Right lobe of liver (tissue), 6 donors: ENCODE results near the gene USP33. TPM values are rescaled to one million over a fixed set of nuclear protein-coding genes. Genes with fewer than 3 reads are reported as not detected.

Experiments used
- ATAC-seq, 4 donors: fragments of 200-7000 bp; cut with Tn5 transposase; one replicate each; pipeline ENCODE4 v1.9.1; 2020; ENCODE audit warnings: mild to moderate bottlenecking in 4 of 4, moderate library complexity in 4 of 4
- DNase-seq, 3 donors: peaks; one replicate each; pipeline ENCODE4 v3.0.0-alpha.2; 2020
- H3K27ac ChIP-seq, 3 donors: fragments of 200-600 bp; one replicate each; pipeline ENCODE4 v1.8.0; 2022
- H3K27me3 ChIP-seq, 2 donors: fragments of 200-600 bp; one replicate each; pipeline ENCODE4 v1.8.0; 2022
- H3K36me3 ChIP-seq, 4 donors: fragments of 200-600 bp; sonication (generic) in 1 of 4; one replicate each; pipeline versions ENCODE4 v1.5.1 to v1.8.0; 2017 to 2022; ENCODE audit warnings: control low read depth in 1 of 4
- H3K4me1 ChIP-seq, 4 donors: fragments of 200-600 bp; sonication (generic) in 1 of 4; one replicate each; pipeline versions ENCODE4 v1.5.1 to v1.8.0; 2017 to 2022; ENCODE audit warnings: control low read depth in 1 of 4
- H3K4me3 ChIP-seq, 3 donors: fragments of 200-600 bp; one replicate each; pipeline ENCODE4 v1.8.0; 2022
- H3K9me3 ChIP-seq, 4 donors: fragments of 200-600 bp; sonication (generic) in 1 of 4; one replicate each; pipeline versions ENCODE4 v1.5.1 to v1.8.0; 2017 to 2022; ENCODE audit warnings: control low read depth in 1 of 4
- POLR2A ChIP-seq: fragments of 450-650 bp; IDR thresholded peaks from one replicate; pipeline ENCODE4 v1.6.1; 2017; ENCODE audit warnings: antibody characterized with exemption, mild to moderate bottlenecking
- WGBS: methylation state at CpG from one replicate; pipeline ENCODE4 v1.1.6; 2018; ENCODE audit warnings: low coverage, low lambda C conversion rate; ENCODE audit not compliant: insufficient coverage; ENCODE audit errors: missing lambda C conversion rate; 5-methylcytosine and 5-hydroxymethylcytosine counted together
- intact Hi-C, 2 donors: fragments of 100-400 bp; cut with DNase I; formaldehyde crosslinking; loops; one replicate each; pipeline versions ENCODE4 v1.11.2 to v1.14.1; 2022
- long read RNA-seq: library from polyadenylated mRNA; unstranded; transcript quantifications from one replicate; pipeline ENCODE4 v2.0.0, GENCODE V29; 2019
- total RNA-seq, 6 experiments: library from RNA; depleted of rRNA in 2 of 6; stranded (reverse); fragments of >200 nt in 2 of 6; fragmentation: NEBNext Ultra II Directional in 3 of 6; extraction: Animal tissue kit (Norgen Biotek cat#: 25700) in 3 of 6; gene quantifications; one replicate each; pipeline versions ENCODE4 v1.1.0 to v1.2.4, GENCODE V29; 2016 to 2023
- TF ChIP-seq, protein P1 (sequence below), 4 donors: fragments of 200-600 bp in 3 of 4; fragments of 450-650 bp in 1 of 4; IDR thresholded peaks; one replicate each; pipeline versions ENCODE4 v1.5.1 to v1.8.0; 2016 to 2022; ENCODE audit warnings: antibody characterized with exemption in 4 of 4, mild to moderate bottlenecking in 2 of 4
- donor health status: DM: no; HTN: yes; CAD: no.
- donor health status: DM: no; HTN: no; CAD: no.
- donor health status: DM: no; HTN: no; CAD: no.
- donor health status: DM: no; HTN: yes; CAD: no.
- donor health status: DM: no; HTN: yes; CAD: no.

The USP33 gene
- total RNA-seq, result 10 to 100 TPM; 16.5 to 31.0 (median 21.4) TPM
- long read RNA-seq, partial matches to known transcripts, result 0 of 1 reads
- long read RNA-seq, other reads (novel, unspliced or antisense), result 1 of 1 reads

DNA sequence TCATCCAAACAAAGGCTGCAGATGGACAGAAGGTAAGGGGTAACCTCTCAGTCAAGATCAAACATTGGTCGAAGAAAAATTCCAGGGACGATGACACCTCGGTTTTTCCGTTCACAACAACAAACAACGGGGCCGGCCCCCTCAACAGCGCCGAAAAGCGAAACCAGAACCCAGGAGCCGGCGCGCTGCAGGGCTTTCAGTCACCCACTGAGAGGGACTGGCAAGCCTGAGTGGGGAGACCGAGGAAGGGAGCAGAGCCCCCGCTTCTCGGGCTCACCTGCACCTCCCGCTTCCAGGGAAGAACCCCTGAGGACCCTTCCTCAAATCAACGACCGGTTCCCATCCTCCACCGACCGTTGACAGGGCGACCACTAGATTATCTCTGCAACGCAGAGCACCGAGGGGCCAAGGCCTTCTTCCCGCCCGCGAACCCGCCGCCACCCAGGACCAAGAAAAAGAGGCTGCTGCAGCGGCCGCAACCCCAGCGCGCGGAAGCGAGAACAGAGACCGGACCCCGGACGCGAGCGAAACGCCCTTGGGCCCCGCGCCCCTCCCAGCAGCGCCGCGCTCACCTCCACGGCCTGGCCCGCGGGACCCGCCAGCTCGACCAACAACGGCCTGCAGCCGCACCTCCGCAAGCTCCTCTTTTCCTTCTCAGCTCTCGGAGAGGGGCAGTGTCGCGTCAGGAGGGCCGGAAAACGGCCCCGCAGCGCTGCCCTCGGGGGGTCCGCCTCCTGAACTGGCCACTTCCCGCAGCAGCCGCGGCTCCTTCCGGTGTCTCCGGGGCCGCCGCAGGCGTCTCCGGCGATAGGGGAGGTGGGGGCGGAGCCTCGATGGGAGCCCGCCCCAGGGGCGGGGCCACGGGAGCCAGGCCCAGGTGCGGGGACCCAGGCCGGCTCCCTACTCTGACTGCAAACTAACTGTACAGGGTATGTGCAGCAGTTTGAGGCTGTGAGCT, at the start of gene USP33:
Gene USP33 (minus strand): TSS at position 782 of the 958 bp plus-strand sequence. CDS start 18,155 bp downstream, outside the sequence.
- Histone ChIP-seq H3K36me3 (no peaks in the 10 kb centered on the region), H3K4me3 (peak within 1 kb of the TSS; percentile 86 to 98 (median 97)), H3K4me1 (peaks cover 0 to 21% (median 4%) of the 10 kb centered on the region in 4 donors), H3K27me3 (no peaks in the 10 kb centered on the region), H3K9me3 (no peaks in the 10 kb centered on the region), H3K27ac (peak within 1 kb of the TSS; percentile 85 to 93 (median 89))
- DNase-seq, result peak; percentile 93 to 94 (median 94)
- TF ChIP-seq, protein P1, sequence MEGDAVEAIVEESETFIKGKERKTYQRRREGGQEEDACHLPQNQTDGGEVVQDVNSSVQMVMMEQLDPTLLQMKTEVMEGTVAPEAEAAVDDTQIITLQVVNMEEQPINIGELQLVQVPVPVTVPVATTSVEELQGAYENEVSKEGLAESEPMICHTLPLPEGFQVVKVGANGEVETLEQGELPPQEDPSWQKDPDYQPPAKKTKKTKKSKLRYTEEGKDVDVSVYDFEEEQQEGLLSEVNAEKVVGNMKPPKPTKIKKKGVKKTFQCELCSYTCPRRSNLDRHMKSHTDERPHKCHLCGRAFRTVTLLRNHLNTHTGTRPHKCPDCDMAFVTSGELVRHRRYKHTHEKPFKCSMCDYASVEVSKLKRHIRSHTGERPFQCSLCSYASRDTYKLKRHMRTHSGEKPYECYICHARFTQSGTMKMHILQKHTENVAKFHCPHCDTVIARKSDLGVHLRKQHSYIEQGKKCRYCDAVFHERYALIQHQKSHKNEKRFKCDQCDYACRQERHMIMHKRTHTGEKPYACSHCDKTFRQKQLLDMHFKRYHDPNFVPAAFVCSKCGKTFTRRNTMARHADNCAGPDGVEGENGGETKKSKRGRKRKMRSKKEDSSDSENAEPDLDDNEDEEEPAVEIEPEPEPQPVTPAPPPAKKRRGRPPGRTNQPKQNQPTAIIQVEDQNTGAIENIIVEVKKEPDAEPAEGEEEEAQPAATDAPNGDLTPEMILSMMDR (IDR thresholded peaks at IDR 0.05), result no peak
- peak; percentile 75 for TF ChIP-seq POLR2A
- under 1% methylated on average over 30 of the region's 79 CpGs for WGBS
- intact Hi-C loops, result no loop called here
- peak; percentile 97 to 100 (median 98) for ATAC-seq

DNA sequence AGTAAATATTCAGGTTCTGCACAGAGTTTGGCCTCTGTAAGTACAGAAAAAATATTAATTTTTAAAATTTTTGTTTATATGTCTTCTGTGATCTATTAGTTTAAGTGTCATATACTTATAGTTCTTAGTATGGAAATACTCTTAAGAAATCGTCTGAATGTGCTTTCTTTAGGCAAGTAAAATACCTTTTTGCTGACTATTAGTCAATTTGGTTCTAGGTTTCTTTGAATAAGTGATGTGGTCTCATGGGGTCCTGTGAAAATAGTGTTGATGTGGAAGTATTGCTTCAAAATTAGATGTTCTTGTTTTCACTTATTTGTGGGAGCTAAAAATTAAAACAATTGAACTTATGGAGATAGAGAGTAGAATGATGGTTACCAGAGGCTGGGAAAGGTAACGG, 43.7 kb upstream of the USP33 start:
- no peaks in the 10 kb centered on the region for H3K4me1 ChIP-seq
- 67% methylated on average over 2 of the region's 2 CpGs for WGBS
- H3K9me3 ChIP-seq, result no peaks in the 10 kb centered on the region
- DNase-seq (no peak), ATAC-seq (no peak)
- no peak overlapping the region for H3K4me3 ChIP-seq
- TF ChIP-seq POLR2A, result no peak
- TF ChIP-seq, protein P1 (IDR thresholded peaks at IDR 0.05), result no peak
- H3K27me3 ChIP-seq, result no peaks in the 10 kb centered on the region
- no peak overlapping the region for H3K27ac ChIP-seq
- peaks cover 0 to 25% (median 0%) of the 10 kb centered on the region in 4 donors for H3K36me3 ChIP-seq
- intact Hi-C loops, result no loop called here

- Histone ChIP-seq H3K4me3 (no peak overlapping the region), H3K36me3 (peaks cover 0 to 15% (median 0%) of the 10 kb centered on the region in 4 donors), H3K27me3 (no peaks in the 10 kb centered on the region), H3K27ac (no peak overlapping the region), H3K9me3 (no peaks in the 10 kb centered on the region), H3K4me1 (no peaks in the 10 kb centered on the region)
- WGBS, result 93% methylated on average over 2 of the region's 2 CpGs
- no peak for ATAC-seq
- no peak for DNase-seq
- TF ChIP-seq POLR2A, result no peak
- TF ChIP-seq, protein P1 (IDR thresholded peaks at IDR 0.05), result no peak
- intact Hi-C loops, result no loop called here
These were observed 42.4 kb upstream of the USP33 start for GRCh38 chr1:77802026-77802425.

- DNase-seq (no peak), ATAC-seq (no peak)
- H3K4me3 ChIP-seq, result no peak overlapping the region
- no peaks in the 10 kb centered on the region for H3K27me3 ChIP-seq
- H3K36me3 ChIP-seq, result peaks cover 0 to 10% (median 0%) of the 10 kb centered on the region in 4 donors
- TF ChIP-seq POLR2A, result no peak
- TF ChIP-seq, protein P1 (IDR thresholded peaks at IDR 0.05), result no peak
- H3K4me1 ChIP-seq, result no peaks in the 10 kb centered on the region
- no peak overlapping the region for H3K27ac ChIP-seq
- intact Hi-C loops, result no loop called here
- H3K9me3 ChIP-seq, result no peaks in the 10 kb centered on the region
These were observed 38.3 kb upstream of the USP33 start for GRCh38 chr1:77797991-77798390.
